AG04449 (cell line): ENCODE results near the gene TBL1X.

ENCODE experiments used
- CTCF ChIA-PET: fragments of 350-600 bp; formaldehyde crosslinking; extraction: SDS; loops from one replicate; lab custom pipeline; 2021; ENCODE audit warnings: antibody characterized with exemption; lab: Yijun Ruan, JAX
- POLR2A ChIA-PET: fragments of 400-600, 350-600 bp; formaldehyde crosslinking; extraction: SDS; loops from one replicate; lab custom pipeline; 2020; ENCODE audit warnings: antibody characterized with exemption, inconsistent platforms; lab: Yijun Ruan, JAX
- DNase-seq: peaks from one replicate; pipeline ENCODE4 v3.0.0-alpha.2; 2010; ENCODE audit warnings: low read depth, low spot score
- H3K4me3 ChIP-seq: 2 replicates; pipeline ENCODE4 v1.5.1; 2011; ENCODE audit warnings: low read depth, mild to moderate bottlenecking, control low read depth, low read length
- TF ChIP-seq, protein P1 (sequence below): IDR thresholded peaks from one replicate; pipeline ENCODE4 v1.5.1; 2011; ENCODE audit warnings: mild to moderate bottlenecking, moderate library complexity, low read length, control low read depth, inconsistent platforms; ENCODE audit not compliant: insufficient read depth; ENCODE audit errors: missing control alignments

TBL1X gene

GRCh38 chrX:9500584-9500983 lies 35.7 kb downstream of the TBL1X start:
- CTCF ChIA-PET, result no interaction called here
- DNase-seq, result no peak
- TF ChIP-seq, protein P1, sequence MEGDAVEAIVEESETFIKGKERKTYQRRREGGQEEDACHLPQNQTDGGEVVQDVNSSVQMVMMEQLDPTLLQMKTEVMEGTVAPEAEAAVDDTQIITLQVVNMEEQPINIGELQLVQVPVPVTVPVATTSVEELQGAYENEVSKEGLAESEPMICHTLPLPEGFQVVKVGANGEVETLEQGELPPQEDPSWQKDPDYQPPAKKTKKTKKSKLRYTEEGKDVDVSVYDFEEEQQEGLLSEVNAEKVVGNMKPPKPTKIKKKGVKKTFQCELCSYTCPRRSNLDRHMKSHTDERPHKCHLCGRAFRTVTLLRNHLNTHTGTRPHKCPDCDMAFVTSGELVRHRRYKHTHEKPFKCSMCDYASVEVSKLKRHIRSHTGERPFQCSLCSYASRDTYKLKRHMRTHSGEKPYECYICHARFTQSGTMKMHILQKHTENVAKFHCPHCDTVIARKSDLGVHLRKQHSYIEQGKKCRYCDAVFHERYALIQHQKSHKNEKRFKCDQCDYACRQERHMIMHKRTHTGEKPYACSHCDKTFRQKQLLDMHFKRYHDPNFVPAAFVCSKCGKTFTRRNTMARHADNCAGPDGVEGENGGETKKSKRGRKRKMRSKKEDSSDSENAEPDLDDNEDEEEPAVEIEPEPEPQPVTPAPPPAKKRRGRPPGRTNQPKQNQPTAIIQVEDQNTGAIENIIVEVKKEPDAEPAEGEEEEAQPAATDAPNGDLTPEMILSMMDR, result no peak
- POLR2A ChIA-PET, result no interaction called here
- H3K4me3 ChIP-seq, result no peak overlapping the region

GRCh38 chrX:9501362-9501761 lies 36.5 kb downstream of the TBL1X start:
- ChIA-PET POLR2A (no interaction called here), CTCF (no interaction called here)

GRCh38 chrX:9503261-9503660 lies 38.4 kb downstream of the TBL1X start:
- no peak overlapping the region for H3K4me3 ChIP-seq
- no peak for DNase-seq
- CTCF ChIA-PET, result no interaction called here
- POLR2A ChIA-PET, result no interaction called here
- TF ChIP-seq, protein P1, result no peak

More at GRCh38 chrX:9501362-9501761, 36.5 kb downstream of the TBL1X start:
- DNase-seq, result no peak
- TF ChIP-seq, protein P1, result no peak
- no peak overlapping the region for H3K4me3 ChIP-seq

- ChIA-PET CTCF (no interaction called here), POLR2A (no interaction called here)
- H3K4me3 ChIP-seq, result no peak overlapping the region
- DNase-seq, result no peak
- TF ChIP-seq, protein P1, result no peak
These were observed 45.5 kb downstream of the TBL1X start for GRCh38 chrX:9510366-9510765.

GRCh38 chrX:9510980-9511379 lies 46.1 kb downstream of the TBL1X start:
- TF ChIP-seq, protein P1, result no peak
- CTCF ChIA-PET, result no interaction called here
- H3K4me3 ChIP-seq, result no peak overlapping the region
- POLR2A ChIA-PET, result no interaction called here
- no peak for DNase-seq

GRCh38 chrX:9515489-9515888 lies 50.6 kb downstream of the TBL1X start:
- POLR2A ChIA-PET, result no interaction called here

More at GRCh38 chrX:9515489-9515888, 50.6 kb downstream of the TBL1X start:
- no peak for DNase-seq
- CTCF ChIA-PET, result no interaction called here
- TF ChIP-seq, protein P1, result no peak
- H3K4me3 ChIP-seq, result no peak overlapping the region
